EL (cell line): Measurements from ENCODE around the gene FAM83F.
A peak's percentile ranks its signal among the peaks of the same experiment; 100 is the strongest.
"Not testable (repeated sequence)": the region's sequence is repeated elsewhere in the genome, so short reads cannot be mapped to it uniquely, and the experiment has no call there.

Experiments used
- DNase-seq: peaks from one replicate; pipeline ENCODE4 v3.0.0-alpha.2; 2016

The FAM83F gene

GRCh38 chr22:39994566-39995392 lies at the start of gene FAM83F:
FAM83F (plus strand) TSS chr22:39994954; CDS start chr22:39995043, 89 bp downstream.
- DNase-seq = no peak

GRCh38 chr22:39946126-39946502 lies 48.6 kb upstream of the FAM83F start:
- no peak for DNase-seq

- DNase-seq = no peak
Observed at GRCh38 chr22:39946503-39947219, 48.1 kb upstream of the FAM83F start.

- DNase-seq = no peak
Observed at GRCh38 chr22:39947220-39948216, 47.2 kb upstream of the FAM83F start.

- no peak for DNase-seq
Observed at GRCh38 chr22:39949964-39950737, 44.6 kb upstream of the FAM83F start.

- DNase-seq = not testable (repeated sequence)
Observed at GRCh38 chr22:39951603-39952293, 43.0 kb upstream of the FAM83F start.

- DNase-seq = no peak
Observed at GRCh38 chr22:39952347-39952746, 42.4 kb upstream of the FAM83F start.

GRCh38 chr22:39953101-39953500 lies 41.7 kb upstream of the FAM83F start:
- DNase-seq = no peak

- peak; percentile 77 for DNase-seq
Observed at GRCh38 chr22:39954584-39955055, 40.1 kb upstream of the FAM83F start.

- no peak for DNase-seq
Observed at GRCh38 chr22:39955675-39956074, 39.1 kb upstream of the FAM83F start.

- DNase-seq = no peak
Observed at GRCh38 chr22:39956932-39957664, 37.7 kb upstream of the FAM83F start.

- no peak for DNase-seq
Observed at GRCh38 chr22:39958009-39958711, 36.6 kb upstream of the FAM83F start.

- DNase-seq = no peak
Observed at GRCh38 chr22:39958949-39959639, 35.7 kb upstream of the FAM83F start.

- DNase-seq = peak; percentile 76
Observed at GRCh38 chr22:39959640-39960447, 34.9 kb upstream of the FAM83F start, which contains the start of gene TMA7B. TMA7B (plus strand) TSS chr22:39960397; CDS start chr22:39964375, 3,978 bp downstream.

- peak; percentile 95 for DNase-seq
Observed at GRCh38 chr22:39960791-39961746, 33.7 kb upstream of the FAM83F start.

GRCh38 chr22:39962071-39962470 lies 32.7 kb upstream of the FAM83F start:
- DNase-seq = no peak

- DNase-seq = no peak
Observed at GRCh38 chr22:39965748-39966147, 29.0 kb upstream of the FAM83F start.
